ENCODE data around the gene ACAA1. TPM values are rescaled to one million over a fixed set of nuclear protein-coding genes. Genes with fewer than 3 reads are reported as not detected.

The ACAA1 gene
- total and polyA plus RNA-seq, 2 of the 13 experiments (the other 11 are each of a cell fraction or from before 2014, with no cell fraction given), result 60.8 to 188 TPM

DNA sequence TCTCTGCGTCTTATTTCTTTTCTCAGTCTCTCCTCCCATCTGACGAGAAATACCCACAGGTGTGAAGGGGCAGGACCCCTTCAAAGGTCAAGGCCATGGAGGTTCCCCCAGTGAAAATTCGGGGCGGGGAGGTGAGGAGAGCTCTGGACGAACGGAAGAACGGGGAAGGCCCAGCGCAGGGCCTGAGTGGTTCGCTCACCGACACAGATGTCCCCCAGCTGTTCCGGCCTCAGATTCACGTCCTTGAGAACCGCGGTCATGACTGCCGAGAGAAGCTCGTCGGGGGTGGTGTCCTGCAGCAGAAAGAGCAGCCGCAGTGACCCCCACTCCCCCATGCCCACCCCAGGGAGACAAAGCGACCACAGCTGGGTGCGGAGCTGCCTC, 542 bp downstream of the ACAA1 start (continued):
- no peak for TF ChIP-seq ZIK1 (CRISPR knock-in tag; IDR thresholded peaks at IDR 0.05; ENCODE audit: borderline replicate concordance, low read depth)
- TF ChIP-seq MYC (CRISPR knock-in tag; IDR thresholded peaks at IDR 0.05; ENCODE audit: borderline replicate concordance), result 0 out of 2 replicates have a peak, but pooled peaks have one; percentile 7
- TF ChIP-seq ZNF318 (CRISPR knock-in tag; IDR thresholded peaks at IDR 0.05), result no peak
- TF ChIP-seq ZNF331 (CRISPR knock-in tag; IDR thresholded peaks at IDR 0.05), result 0 out of 2 replicates have a peak, but pooled peaks have one; percentile 16
- peak; percentile 43 to 48; a peak in 1 of 4 replicates for TF ChIP-seq NR2F1 (CRISPR knock-in tag; IDR thresholded peaks at IDR 0.05)
- TF ChIP-seq ZNF234 (CRISPR knock-in tag; conservative IDR thresholded peaks at IDR 0.05), result no peak
- TF ChIP-seq PAX8 (CRISPR knock-in tag; IDR thresholded peaks at IDR 0.05; ENCODE audit: borderline replicate concordance), result 0 out of 2 replicates have a peak, but pooled peaks have one; percentile 69
